Measurements from ENCODE around the gene IRF5.

IRF5 gene, protein sequence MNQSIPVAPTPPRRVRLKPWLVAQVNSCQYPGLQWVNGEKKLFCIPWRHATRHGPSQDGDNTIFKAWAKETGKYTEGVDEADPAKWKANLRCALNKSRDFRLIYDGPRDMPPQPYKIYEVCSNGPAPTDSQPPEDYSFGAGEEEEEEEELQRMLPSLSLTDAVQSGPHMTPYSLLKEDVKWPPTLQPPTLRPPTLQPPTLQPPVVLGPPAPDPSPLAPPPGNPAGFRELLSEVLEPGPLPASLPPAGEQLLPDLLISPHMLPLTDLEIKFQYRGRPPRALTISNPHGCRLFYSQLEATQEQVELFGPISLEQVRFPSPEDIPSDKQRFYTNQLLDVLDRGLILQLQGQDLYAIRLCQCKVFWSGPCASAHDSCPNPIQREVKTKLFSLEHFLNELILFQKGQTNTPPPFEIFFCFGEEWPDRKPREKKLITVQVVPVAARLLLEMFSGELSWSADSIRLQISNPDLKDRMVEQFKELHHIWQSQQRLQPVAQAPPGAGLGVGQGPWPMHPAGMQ

DNA sequence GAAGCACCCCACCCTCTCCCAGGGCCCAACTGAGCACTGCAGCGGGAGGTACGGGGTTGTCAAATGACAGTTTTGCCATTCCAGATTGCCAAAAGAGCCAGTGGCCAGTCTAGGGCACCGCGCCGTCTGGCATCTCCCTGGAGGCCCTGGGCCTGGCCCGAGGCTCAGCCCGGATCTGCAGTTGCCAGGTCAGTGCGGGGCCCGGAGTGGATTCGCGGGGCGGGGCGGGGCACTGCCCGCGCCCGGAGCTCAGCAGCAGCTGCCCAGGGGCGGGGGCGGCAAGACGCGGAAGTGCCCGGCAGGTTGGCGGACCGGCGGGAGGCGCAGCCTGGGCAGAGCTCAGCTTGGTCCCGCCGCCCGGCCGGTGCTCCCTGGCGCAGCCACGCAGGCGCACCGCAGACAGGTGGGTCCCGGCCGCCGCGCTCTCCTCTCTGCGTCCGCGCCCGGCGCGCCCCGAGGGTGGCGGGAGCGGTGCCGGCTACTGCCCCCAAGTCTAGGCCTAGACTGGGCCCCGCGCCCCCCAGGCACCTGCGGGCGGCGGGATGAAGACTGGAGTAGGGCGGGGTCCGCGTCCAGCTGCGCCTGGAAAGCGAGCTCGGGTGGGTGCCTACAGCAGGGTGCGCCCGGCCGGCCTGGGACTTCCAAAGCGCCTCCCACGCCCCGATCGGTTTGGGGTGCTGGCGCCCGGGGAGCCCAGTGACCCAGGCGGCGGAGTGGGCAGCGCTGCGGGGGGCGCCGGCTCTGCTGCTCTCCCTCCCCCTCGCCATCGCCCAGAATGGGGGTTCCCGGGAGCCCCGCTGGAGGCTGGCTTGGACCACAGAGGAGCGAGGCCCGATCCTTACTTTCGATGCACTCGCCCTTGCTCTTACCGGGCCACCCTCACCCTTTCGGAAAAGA lies at the start of gene IRF5:
Gene IRF5, plus strand, starts transcription at position 281 of the 897 bp plus-strand sequence. CDS start 4,155 bp downstream, outside the sequence.
- H3K36me3 Mint-ChIP-seq (ENCODE audit: low read depth) = peaks cover 2% of the 10 kb centered on the region
- peak within 1 kb of the TSS; percentile 68 for H3K27ac Mint-ChIP-seq
- DNase-seq (peak; percentile 27), ATAC-seq (peak; percentile 5)
- H3K27me3 Mint-ChIP-seq = peaks cover 25% of the 10 kb centered on the region
- H3K9me3 Mint-ChIP-seq = no peaks in the 10 kb centered on the region
- peak within 1 kb of the TSS; percentile 83 for H3K4me3 Mint-ChIP-seq
- H3K4me1 Mint-ChIP-seq = peaks cover 41% of the 10 kb centered on the region

DNA sequence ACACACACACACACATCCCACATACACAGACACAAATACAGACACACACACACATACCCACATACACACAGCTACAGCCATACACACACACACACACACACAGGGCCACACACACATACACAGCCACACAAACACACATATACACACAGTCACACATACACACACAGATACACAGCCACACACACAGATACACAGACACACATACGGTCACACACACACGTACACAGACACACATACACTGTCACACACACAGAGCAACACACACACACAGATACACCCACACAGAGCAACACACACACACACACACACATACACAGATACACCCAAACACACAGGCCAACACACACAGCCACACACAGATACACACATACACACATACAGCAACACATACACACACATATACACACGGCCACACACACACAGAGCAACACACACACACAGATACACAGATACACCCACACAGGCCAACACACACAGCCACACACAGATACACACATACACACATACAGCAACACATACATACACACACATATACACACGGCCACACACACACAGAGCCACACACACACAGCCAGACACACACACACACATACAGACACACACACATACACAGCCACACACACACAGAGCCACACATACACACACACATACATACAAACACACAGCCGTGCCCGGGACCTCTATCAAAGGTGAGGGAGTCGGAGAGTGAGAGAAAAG lies 49.5 kb upstream of the IRF5 start:
- H3K27me3 Mint-ChIP-seq = peaks cover 17% of the 10 kb centered on the region
- H3K9me3 Mint-ChIP-seq = no peaks in the 10 kb centered on the region
- no peaks in the 10 kb centered on the region for H3K36me3 Mint-ChIP-seq (ENCODE audit: low read depth)
- H3K27ac Mint-ChIP-seq = no peak overlapping the region
- H3K4me3 Mint-ChIP-seq = no peak overlapping the region
- ATAC-seq (no peak), DNase-seq (no peak)
- peaks cover 2% of the 10 kb centered on the region for H3K4me1 Mint-ChIP-seq

- H3K27me3 Mint-ChIP-seq = peaks cover 17% of the 10 kb centered on the region
- H3K27ac Mint-ChIP-seq = no peak overlapping the region
- ATAC-seq (no peak), DNase-seq (no peak)
- H3K9me3 Mint-ChIP-seq = no peaks in the 10 kb centered on the region
- no peaks in the 10 kb centered on the region for H3K4me1 Mint-ChIP-seq
- no peak overlapping the region for H3K4me3 Mint-ChIP-seq
- H3K36me3 Mint-ChIP-seq (ENCODE audit: low read depth) = no peaks in the 10 kb centered on the region
These were observed 49.0 kb upstream of the IRF5 start for GRCh38 chr7:128888756-128889095.

- Mint-ChIP-seq H3K9me3 (no peaks in the 10 kb centered on the region), H3K4me3 (no peak overlapping the region), H3K27me3 (peaks cover 17% of the 10 kb centered on the region), H3K27ac (no peak overlapping the region), H3K36me3 (ENCODE audit: low read depth) (no peaks in the 10 kb centered on the region), H3K4me1 (no peaks in the 10 kb centered on the region)
- ATAC-seq (no peak), DNase-seq (no peak)
These were observed 48.6 kb upstream of the IRF5 start for GRCh38 chr7:128889121-128889520.

DNA sequence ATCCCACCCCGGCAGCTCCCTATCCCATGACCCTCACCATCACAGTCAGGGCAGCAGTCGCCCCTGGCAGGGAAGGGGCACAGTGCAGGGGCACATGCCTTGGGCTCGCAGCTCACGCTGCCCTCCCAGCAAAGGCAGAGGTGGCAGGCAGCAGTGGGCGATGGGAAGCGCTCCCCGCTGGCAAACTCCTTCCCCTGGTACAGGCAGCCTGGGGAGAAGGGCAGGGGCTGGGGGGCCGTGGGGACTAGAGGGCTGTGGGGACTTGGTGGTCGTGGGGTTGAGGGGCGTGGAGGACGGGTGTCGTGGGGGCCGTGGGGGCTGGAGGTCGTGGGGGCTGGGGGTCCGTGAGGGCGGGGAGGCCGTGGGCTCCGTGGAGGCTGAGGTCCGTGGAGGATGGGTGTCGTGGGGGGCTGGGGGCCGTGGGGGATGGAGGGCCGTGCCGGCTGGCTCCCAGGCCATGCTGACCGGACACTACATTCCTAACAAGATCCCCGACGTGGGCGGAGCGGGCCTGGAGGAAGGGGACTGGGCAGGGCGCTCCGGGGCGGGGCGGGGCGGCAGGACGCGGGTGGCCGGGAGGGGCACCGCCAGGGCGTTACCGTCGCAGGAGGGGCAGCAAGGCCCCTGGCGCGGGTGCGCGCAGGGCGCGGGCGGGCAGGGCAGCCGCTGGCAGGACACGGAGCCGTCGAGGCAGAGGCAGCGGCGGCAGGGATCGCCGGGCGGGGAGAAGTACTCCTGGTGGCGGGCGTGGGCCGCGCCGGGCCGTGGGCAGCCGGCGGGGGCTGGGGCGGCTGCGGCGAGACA lies 47.2 kb upstream of the IRF5 start:
- H3K4me3 Mint-ChIP-seq = no peak overlapping the region
- H3K36me3 Mint-ChIP-seq (ENCODE audit: low read depth) = no peaks in the 10 kb centered on the region
- no peaks in the 10 kb centered on the region for H3K9me3 Mint-ChIP-seq
- no peak overlapping the region for H3K27ac Mint-ChIP-seq
- no peaks in the 10 kb centered on the region for H3K4me1 Mint-ChIP-seq
- ATAC-seq (no peak), DNase-seq (no peak)
- H3K27me3 Mint-ChIP-seq = peaks cover 15% of the 10 kb centered on the region

DNA sequence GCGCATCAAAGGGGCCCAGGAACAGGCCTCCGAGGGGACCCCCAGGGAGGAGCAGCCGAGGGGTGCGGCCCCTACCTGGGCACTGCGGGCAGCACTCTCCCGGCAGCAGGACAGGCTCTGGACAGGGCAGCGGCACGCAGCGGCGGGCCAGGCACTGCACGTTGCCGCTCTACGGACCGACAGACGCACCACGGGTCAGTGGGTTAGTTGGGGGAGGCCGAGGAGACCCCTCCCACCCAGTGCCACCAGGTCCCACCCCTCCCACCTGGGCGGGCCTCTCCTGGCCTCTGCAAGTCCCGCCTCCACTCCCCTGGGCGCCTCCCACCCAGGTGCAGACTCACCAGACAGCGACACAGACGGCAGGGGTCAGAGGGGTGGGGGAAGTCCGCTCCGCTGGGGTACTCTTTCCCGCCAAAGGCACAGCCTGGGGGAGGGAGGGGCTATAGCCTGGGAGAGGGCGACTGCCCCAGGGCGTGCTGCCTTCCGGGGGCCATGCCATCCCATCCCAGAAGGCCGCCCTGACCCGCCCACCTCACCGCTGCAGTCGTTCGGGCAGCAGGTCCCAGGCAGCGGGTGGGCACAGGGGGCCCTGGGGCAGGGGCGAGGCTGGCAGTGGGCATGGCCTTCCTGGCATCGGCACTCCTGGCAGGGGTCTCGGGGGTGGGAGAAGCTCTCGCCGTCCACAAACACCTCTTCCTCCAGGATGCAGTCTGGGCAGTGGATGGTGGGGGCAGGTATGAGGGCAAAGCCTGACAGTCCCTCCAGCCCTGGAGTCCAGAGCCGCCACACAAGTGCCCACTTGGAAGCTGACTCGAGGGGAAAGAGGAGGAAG lies 46.4 kb upstream of the IRF5 start:
- no peak overlapping the region for H3K27ac Mint-ChIP-seq
- H3K9me3 Mint-ChIP-seq = no peaks in the 10 kb centered on the region
- DNase-seq = no peak
- peaks cover 12% of the 10 kb centered on the region for H3K27me3 Mint-ChIP-seq
- no peaks in the 10 kb centered on the region for H3K4me1 Mint-ChIP-seq
- no peak overlapping the region for H3K4me3 Mint-ChIP-seq
- ATAC-seq = no peak
- H3K36me3 Mint-ChIP-seq (ENCODE audit: low read depth) = no peaks in the 10 kb centered on the region

- Mint-ChIP-seq H3K27ac (no peak overlapping the region), H3K9me3 (no peaks in the 10 kb centered on the region), H3K36me3 (ENCODE audit: low read depth) (no peaks in the 10 kb centered on the region), H3K4me1 (no peaks in the 10 kb centered on the region), H3K27me3 (peaks cover 12% of the 10 kb centered on the region), H3K4me3 (no peak overlapping the region)
- DNase-seq (no peak), ATAC-seq (no peak)
These were observed 45.8 kb upstream of the IRF5 start for GRCh38 chr7:128891942-128892269.

DNA sequence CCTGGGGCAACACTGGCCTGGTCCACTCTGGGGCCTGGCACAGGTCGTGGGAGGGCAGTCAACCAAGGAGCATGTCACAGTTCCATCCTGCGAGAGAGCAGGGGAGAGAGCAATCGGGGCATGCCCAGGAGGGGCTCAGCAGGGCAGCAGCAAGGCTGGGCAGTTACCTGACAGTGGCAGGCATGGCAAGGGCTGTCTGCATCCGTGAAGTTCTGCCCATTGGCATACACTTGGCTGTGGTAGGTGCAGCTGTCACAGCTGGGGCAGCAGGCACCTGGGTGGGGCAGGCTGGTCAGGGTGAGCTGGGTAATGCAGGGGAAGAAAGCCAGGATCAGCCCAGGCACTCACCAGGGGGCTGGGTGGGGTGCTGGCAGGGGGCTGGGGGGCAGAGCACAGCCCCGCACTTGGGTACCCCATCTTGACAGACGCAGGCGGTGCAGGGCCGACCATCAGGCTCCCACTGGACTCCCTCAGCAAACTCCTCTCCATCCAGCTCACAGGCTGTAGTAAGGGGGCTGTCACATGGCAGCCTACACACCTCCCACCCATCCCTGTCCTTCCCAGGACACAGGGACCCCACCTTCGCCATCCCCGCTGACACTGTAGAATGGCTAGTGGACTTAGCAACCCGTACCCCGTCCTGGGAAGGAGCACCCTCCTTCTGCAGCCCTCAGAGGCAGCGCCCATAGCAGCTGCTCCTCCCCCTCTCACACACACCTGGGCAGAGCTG lies 45.0 kb upstream of the IRF5 start:
- DNase-seq (no peak), ATAC-seq (no peak)
- H3K27ac Mint-ChIP-seq = no peak overlapping the region
- no peaks in the 10 kb centered on the region for H3K9me3 Mint-ChIP-seq
- peaks cover 12% of the 10 kb centered on the region for H3K27me3 Mint-ChIP-seq
- H3K4me1 Mint-ChIP-seq = no peaks in the 10 kb centered on the region
- no peaks in the 10 kb centered on the region for H3K36me3 Mint-ChIP-seq (ENCODE audit: low read depth)
- H3K4me3 Mint-ChIP-seq = no peak overlapping the region

GRCh38 chr7:128893251-128894100 lies 44.3 kb upstream of the IRF5 start:
- ATAC-seq (no peak), DNase-seq (no peak)
- Mint-ChIP-seq H3K27ac (no peak overlapping the region), H3K36me3 (ENCODE audit: low read depth) (peaks cover 1% of the 10 kb centered on the region), H3K9me3 (peaks cover 3% of the 10 kb centered on the region), H3K27me3 (peaks cover 13% of the 10 kb centered on the region), H3K4me3 (no peak overlapping the region), H3K4me1 (no peaks in the 10 kb centered on the region)

- ATAC-seq (no peak), DNase-seq (no peak)
- Mint-ChIP-seq H3K4me3 (no peak overlapping the region), H3K9me3 (peaks cover 6% of the 10 kb centered on the region), H3K36me3 (ENCODE audit: low read depth) (peaks cover 3% of the 10 kb centered on the region), H3K4me1 (no peaks in the 10 kb centered on the region), H3K27ac (no peak overlapping the region), H3K27me3 (peaks cover 15% of the 10 kb centered on the region)
These were observed 43.7 kb upstream of the IRF5 start for GRCh38 chr7:128894101-128894440.

- Mint-ChIP-seq H3K36me3 (ENCODE audit: low read depth) (peaks cover 3% of the 10 kb centered on the region), H3K4me3 (no peak overlapping the region), H3K27me3 (peaks cover 6% of the 10 kb centered on the region), H3K4me1 (no peaks in the 10 kb centered on the region), H3K9me3 (peaks cover 6% of the 10 kb centered on the region), H3K27ac (no peak overlapping the region)
- ATAC-seq = no peak
- DNase-seq = no peak
These were observed 42.4 kb upstream of the IRF5 start for GRCh38 chr7:128895320-128895719.

GRCh38 chr7:128899392-128899791 lies 38.3 kb upstream of the IRF5 start:
- Mint-ChIP-seq H3K36me3 (ENCODE audit: low read depth) (peaks cover 3% of the 10 kb centered on the region), H3K27me3 (peaks cover 8% of the 10 kb centered on the region), H3K27ac (no peak overlapping the region), H3K4me1 (no peaks in the 10 kb centered on the region), H3K9me3 (peaks cover 6% of the 10 kb centered on the region), H3K4me3 (no peak overlapping the region)
- DNase-seq (no peak), ATAC-seq (no peak)
